ENCODE data around the gene WDR86.

Gene WDR86

GRCh38 chr7:151435971-151436370 lies 26.1 kb upstream of the WDR86 start:
- TF ChIP-seq GATA3 (IDR thresholded peaks at IDR 0.05; ENCODE audit: low read depth, low read length) (no peak), GATA2 (IDR thresholded peaks at IDR 0.05; ENCODE audit: low read depth, low read length) (no peak)

- TF ChIP-seq GATA2 (IDR thresholded peaks at IDR 0.05; ENCODE audit: low read depth, low read length) (no peak), GATA3 (IDR thresholded peaks at IDR 0.05; ENCODE audit: low read depth, low read length) (no peak)
Observed at GRCh38 chr7:151435103-151435916, 25.5 kb upstream of the WDR86 start.

- TF ChIP-seq GATA2 (IDR thresholded peaks at IDR 0.05; ENCODE audit: low read depth, low read length): no peak
- TF ChIP-seq GATA3 (IDR thresholded peaks at IDR 0.05; ENCODE audit: low read depth, low read length): no peak
Observed at GRCh38 chr7:151434549-151434948, 24.7 kb upstream of the WDR86 start.

- TF ChIP-seq GATA3 (IDR thresholded peaks at IDR 0.05; ENCODE audit: low read depth, low read length): no peak
- no peak for TF ChIP-seq GATA2 (IDR thresholded peaks at IDR 0.05; ENCODE audit: low read depth, low read length)
Observed at GRCh38 chr7:151433721-151434400, 24.0 kb upstream of the WDR86 start.

GRCh38 chr7:151432658-151433521 lies 23.1 kb upstream of the WDR86 start:
- no peak for TF ChIP-seq GATA3 (IDR thresholded peaks at IDR 0.05; ENCODE audit: low read depth, low read length)
- TF ChIP-seq GATA2 (IDR thresholded peaks at IDR 0.05; ENCODE audit: low read depth, low read length): no peak

- TF ChIP-seq GATA2 (IDR thresholded peaks at IDR 0.05; ENCODE audit: low read depth, low read length) (no peak), GATA3 (IDR thresholded peaks at IDR 0.05; ENCODE audit: low read depth, low read length) (no peak)
Observed at GRCh38 chr7:151431768-151432311, 22.0 kb upstream of the WDR86 start.

GRCh38 chr7:151431281-151431767 lies 21.5 kb upstream of the WDR86 start:
- no peak for TF ChIP-seq GATA2 (IDR thresholded peaks at IDR 0.05; ENCODE audit: low read depth, low read length)
- TF ChIP-seq GATA3 (IDR thresholded peaks at IDR 0.05; ENCODE audit: low read depth, low read length): no peak

GRCh38 chr7:151430391-151431205 lies 20.8 kb upstream of the WDR86 start:
- no peak for TF ChIP-seq GATA2 (IDR thresholded peaks at IDR 0.05; ENCODE audit: low read depth, low read length)

- no peak for TF ChIP-seq GATA3 (IDR thresholded peaks at IDR 0.05; ENCODE audit: low read depth, low read length)
- no peak for TF ChIP-seq GATA2 (IDR thresholded peaks at IDR 0.05; ENCODE audit: low read depth, low read length)
Observed at GRCh38 chr7:151429560-151430331, 19.9 kb upstream of the WDR86 start.

- no peak for TF ChIP-seq GATA2 (IDR thresholded peaks at IDR 0.05; ENCODE audit: low read depth, low read length)
Observed at GRCh38 chr7:151429237-151429559, 19.4 kb upstream of the WDR86 start.

GRCh38 chr7:151428378-151429236 lies 18.8 kb upstream of the WDR86 start:
- TF ChIP-seq GATA2 (IDR thresholded peaks at IDR 0.05; ENCODE audit: low read depth, low read length) (peak; percentile 37; the same call in 1 of the 2 replicates), GATA3 (IDR thresholded peaks at IDR 0.05; ENCODE audit: low read depth, low read length) (no peak)
